PFSK-1 (cell line): ENCODE data around the gene ZC3H8.

Source experiments
- FOXP2 ChIP-seq: optimal IDR thresholded peaks from 2 replicates; pipeline ENCODE3; 2011; ENCODE audit warnings: borderline replicate concordance, control low read depth, inconsistent platforms; ENCODE audit not compliant: insufficient read depth; ENCODE audit errors: extremely low read length, extremely low read depth
- POLR2AphosphoS5 ChIP-seq: IDR thresholded peaks from 2 replicates; pipeline ENCODE4 v1.6.1; 2012; ENCODE audit warnings: low read depth, mild to moderate bottlenecking, control low read depth, low read length, moderate library complexity
- SIN3A ChIP-seq: IDR thresholded peaks from 2 replicates; pipeline ENCODE4 v1.6.1; 2012; ENCODE audit warnings: mild to moderate bottlenecking, low read length, moderate library complexity, borderline replicate concordance; ENCODE audit not compliant: insufficient read depth
- TAF1 ChIP-seq: IDR thresholded peaks from 2 replicates; pipeline ENCODE4 v1.6.1; 2012; ENCODE audit warnings: low read length, control low read depth, borderline replicate concordance; ENCODE audit not compliant: insufficient read depth
- TF ChIP-seq, protein P1 (sequence below), 2 experiments: IDR thresholded peaks; 2 replicates each; pipeline versions ENCODE4 v1.6.1 to v1.8.0; 2011 to 2012; ENCODE audit warnings: low read depth in 2 of 2, low read length in 2 of 2, control low read depth in 1 of 2, inconsistent platforms in 1 of 2, mild to moderate bottlenecking in 1 of 2, moderate library complexity in 1 of 2; ENCODE audit not compliant: insufficient read depth in 1 of 2

- no peak for TF ChIP-seq TAF1
- TF ChIP-seq SIN3A: no peak
- TF ChIP-seq, protein P1, sequence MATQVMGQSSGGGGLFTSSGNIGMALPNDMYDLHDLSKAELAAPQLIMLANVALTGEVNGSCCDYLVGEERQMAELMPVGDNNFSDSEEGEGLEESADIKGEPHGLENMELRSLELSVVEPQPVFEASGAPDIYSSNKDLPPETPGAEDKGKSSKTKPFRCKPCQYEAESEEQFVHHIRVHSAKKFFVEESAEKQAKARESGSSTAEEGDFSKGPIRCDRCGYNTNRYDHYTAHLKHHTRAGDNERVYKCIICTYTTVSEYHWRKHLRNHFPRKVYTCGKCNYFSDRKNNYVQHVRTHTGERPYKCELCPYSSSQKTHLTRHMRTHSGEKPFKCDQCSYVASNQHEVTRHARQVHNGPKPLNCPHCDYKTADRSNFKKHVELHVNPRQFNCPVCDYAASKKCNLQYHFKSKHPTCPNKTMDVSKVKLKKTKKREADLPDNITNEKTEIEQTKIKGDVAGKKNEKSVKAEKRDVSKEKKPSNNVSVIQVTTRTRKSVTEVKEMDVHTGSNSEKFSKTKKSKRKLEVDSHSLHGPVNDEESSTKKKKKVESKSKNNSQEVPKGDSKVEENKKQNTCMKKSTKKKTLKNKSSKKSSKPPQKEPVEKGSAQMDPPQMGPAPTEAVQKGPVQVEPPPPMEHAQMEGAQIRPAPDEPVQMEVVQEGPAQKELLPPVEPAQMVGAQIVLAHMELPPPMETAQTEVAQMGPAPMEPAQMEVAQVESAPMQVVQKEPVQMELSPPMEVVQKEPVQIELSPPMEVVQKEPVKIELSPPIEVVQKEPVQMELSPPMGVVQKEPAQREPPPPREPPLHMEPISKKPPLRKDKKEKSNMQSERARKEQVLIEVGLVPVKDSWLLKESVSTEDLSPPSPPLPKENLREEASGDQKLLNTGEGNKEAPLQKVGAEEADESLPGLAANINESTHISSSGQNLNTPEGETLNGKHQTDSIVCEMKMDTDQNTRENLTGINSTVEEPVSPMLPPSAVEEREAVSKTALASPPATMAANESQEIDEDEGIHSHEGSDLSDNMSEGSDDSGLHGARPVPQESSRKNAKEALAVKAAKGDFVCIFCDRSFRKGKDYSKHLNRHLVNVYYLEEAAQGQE (IDR thresholded peaks at IDR 0.05; ENCODE audit: insufficient read depth in 1 of 2, low read depth in 2 of 2, low read length in 2 of 2): no peak
- no peak for TF ChIP-seq POLR2AphosphoS5
- TF ChIP-seq FOXP2: no peak
Measured at GRCh38 chr2:112184121-112184520, 70.7 kb downstream of the ZC3H8 start.
